Measurements from ENCODE around the gene LRP3. TPM values are rescaled to one million over a fixed set of nuclear protein-coding genes. Genes with fewer than 3 reads are reported as not detected.

Gene LRP3
- total and polyA plus RNA-seq, 2 of the 13 experiments (the other 11 are each of a cell fraction or from before 2014, with no cell fraction given): 17.6 to 51.6 TPM

DNA sequence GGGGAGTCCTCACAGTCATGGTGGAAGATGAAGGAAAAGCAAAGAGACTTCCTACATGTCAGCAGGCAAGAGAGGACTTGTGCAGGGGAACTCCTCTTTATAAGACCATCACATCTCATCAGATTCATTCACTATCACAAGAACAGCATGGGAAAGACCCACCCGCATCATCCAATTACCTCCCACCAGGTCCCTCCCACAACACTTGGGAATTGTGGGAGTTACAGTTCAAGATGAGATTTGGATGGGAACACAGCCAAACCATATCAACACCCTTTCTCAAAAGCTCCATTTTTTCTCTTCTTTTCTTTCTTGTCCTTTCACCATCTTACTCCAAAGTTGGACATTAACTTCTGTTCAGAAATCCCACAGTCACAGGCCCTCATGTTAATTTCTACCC is 4.7 kb upstream of the LRP3 start:
- Histone ChIP-seq H3K4me2 (ENCODE audit: low read depth, low read length) (no peak overlapping the region), H3K36me3 (replicated peaks in 1 of 2; ENCODE audit: control insufficient read depth in 1 of 2, insufficient read depth in 2 of 2, low read length in 2 of 2) (no peaks in the 10 kb centered on the region), H3K27ac (ENCODE audit: extremely low read length, insufficient read depth, low read length) (no peak overlapping the region), H3K9ac (ENCODE audit: insufficient read depth, low read depth, low read length) (no peak overlapping the region), H3K9me3 (ENCODE audit: low read length) (no peaks in the 10 kb centered on the region), H3K4me3 (replicated peaks in 1 of 3; ENCODE audit: insufficient read depth in 1 of 3, low read depth in 2 of 3, low read length in 3 of 3) (no peak overlapping the region), H4K20me1 (ENCODE audit: insufficient read depth, low read length) (no peaks in the 10 kb centered on the region), H3K4me1 (ENCODE audit: insufficient read depth, low read length) (peaks cover 6% of the 10 kb centered on the region; the same call in 1 of the 2 replicates), H2AFZ (ENCODE audit: low read length) (no peak overlapping the region), H3K79me2 (ENCODE audit: insufficient read depth, low read length) (no peaks in the 10 kb centered on the region), H3K27me3 (ENCODE audit: control insufficient read depth in 1 of 2, insufficient read depth in 2 of 2, low read length in 2 of 2) (peaks cover 1 to 6% of the 10 kb centered on the region in 2 experiments; a peak in 2 of 5 replicates)
- ATAC-seq (no peak), DNase-seq (ENCODE audit: low spot score) (no peak), FAIRE-seq (no peak)
- no TSS peak for BruUV-seq (replicated peaks)
- intact Hi-C loops (cut with micrococcal nuclease; ENCODE audit: unreplicated experiment) (no loop called here), in situ Hi-C loops (cut with HindIII; ENCODE audit: extremely low pct_ligation_motif_present, low pct_unique_long_range_greater_than_20kb) (no loop called here)
- whole genome bisulfite sequencing (ENCODE audit: low lambda C conversion rate): no CpG with 5 or more reads among the region's 1 CpG
- TF ChIP-seq REL (CRISPR knock-in tag; conservative IDR thresholded peaks at IDR 0.05) (no peak), ZNF773 (CRISPR knock-in tag; IDR thresholded peaks at IDR 0.05; ENCODE audit: borderline replicate concordance) (no peak), CBX1 (IDR thresholded peaks at IDR 0.05; ENCODE audit: low read depth) (no peak), ERF (CRISPR knock-in tag; IDR thresholded peaks at IDR 0.05) (no peak), ZNF3 (CRISPR knock-in tag; IDR thresholded peaks at IDR 0.05) (no peak), NR1H2 (CRISPR knock-in tag; IDR thresholded peaks at IDR 0.05; ENCODE audit: borderline replicate concordance, low read depth) (no peak), MEF2D (CRISPR knock-in tag; IDR thresholded peaks at IDR 0.05) (no peak), CBX2 (IDR thresholded peaks at IDR 0.05; ENCODE audit: low read depth, low read length) (no peak), CBX2 (CRISPR knock-in tag; IDR thresholded peaks at IDR 0.05; ENCODE audit: low read depth) (no peak), MIXL1 (CRISPR knock-in tag; IDR thresholded peaks at IDR 0.05) (no peak), STAT5B (CRISPR knock-in tag; IDR thresholded peaks at IDR 0.05) (no peak), ZNF501 (CRISPR knock-in tag; IDR thresholded peaks at IDR 0.05) (no peak), ZNF256 (CRISPR knock-in tag; conservative IDR thresholded peaks at IDR 0.05) (no peak), ZGPAT (CRISPR knock-in tag; IDR thresholded peaks at IDR 0.05) (no peak), RNF219 (CRISPR knock-in tag; IDR thresholded peaks at IDR 0.05) (no peak), YY1 (IDR thresholded peaks at IDR 0.05; ENCODE audit: insufficient read depth, insufficient replicate concordance, low read depth, low read length) (no peak), ADNP (CRISPR knock-in tag; IDR thresholded peaks at IDR 0.05) (no peak), ZNF296 (CRISPR knock-in tag; conservative IDR thresholded peaks at IDR 0.05) (no peak)
- TF ChIP-seq, protein P1, sequence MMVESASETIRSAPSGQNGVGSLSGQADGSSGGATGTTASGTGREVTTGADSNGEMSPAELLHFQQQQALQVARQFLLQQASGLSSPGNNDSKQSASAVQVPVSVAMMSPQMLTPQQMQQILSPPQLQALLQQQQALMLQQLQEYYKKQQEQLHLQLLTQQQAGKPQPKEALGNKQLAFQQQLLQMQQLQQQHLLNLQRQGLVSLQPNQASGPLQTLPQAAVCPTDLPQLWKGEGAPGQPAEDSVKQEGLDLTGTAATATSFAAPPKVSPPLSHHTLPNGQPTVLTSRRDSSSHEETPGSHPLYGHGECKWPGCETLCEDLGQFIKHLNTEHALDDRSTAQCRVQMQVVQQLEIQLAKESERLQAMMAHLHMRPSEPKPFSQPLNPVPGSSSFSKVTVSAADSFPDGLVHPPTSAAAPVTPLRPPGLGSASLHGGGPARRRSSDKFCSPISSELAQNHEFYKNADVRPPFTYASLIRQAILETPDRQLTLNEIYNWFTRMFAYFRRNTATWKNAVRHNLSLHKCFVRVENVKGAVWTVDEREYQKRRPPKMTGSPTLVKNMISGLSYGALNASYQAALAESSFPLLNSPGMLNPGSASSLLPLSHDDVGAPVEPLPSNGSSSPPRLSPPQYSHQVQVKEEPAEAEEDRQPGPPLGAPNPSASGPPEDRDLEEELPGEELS (CRISPR knock-in tag; IDR thresholded peaks at IDR 0.05): no peak
- POLR2A ChIA-PET: no interaction called here
- CTCF ChIA-PET (ENCODE audit: low intra/inter-chr PET ratio, low total read pairs): no interaction called here
